Hepatocyte (in vitro differentiated cells): Measurements from ENCODE around the gene TM6SF1. TPM values are rescaled to one million over a fixed set of nuclear protein-coding genes. Genes with fewer than 3 reads are reported as not detected.

Source experiments
- microRNA-seq: library from miRNA; unstranded; fragments of <30 nt; microRNA quantifications from one replicate; pipeline ENCODE4, GENCODE V29; 2017
- polyA plus RNA-seq: library from polyadenylated mRNA; unstranded; fragments of >200 nt; fragmentation: Nextera tagmentation; extraction: Ambion mirVana; gene quantifications from 2 replicates; pipeline ENCODE4 v1.2.1, GENCODE V29; 2016
- small RNA-seq: library from RNA; depleted of rRNA; stranded (forward); fragments of <200 nt; gene quantifications from one replicate; pipeline ENCODE3, GENCODE V24; 2014
- total RNA-seq: library from RNA; depleted of rRNA; stranded (reverse); fragments of >200 nt; gene quantifications from 2 replicates; pipeline ENCODE4 v1.2.3, GENCODE V29; 2014

TM6SF1 gene
- total and polyA plus RNA-seq, 2 experiments from 2014 or later: 0.20 to 0.35 TPM

Small RNA genes lying within 50 kb of the gene (microRNA-seq; reads per million reads assigned to microRNA genes)
- gene MIR4515: not detected

Small RNA genes lying within 50 kb of the gene (small RNA-seq; reads per million reads assigned to genes)
- not detected for gene MIR4515

Other genes starting within 250 kb of the TM6SF1 start
- gene HOMER2, start 154.9 kb upstream of the TM6SF1 start, total RNA-seq: 11.8 and 14.5 TPM in 2 replicates
- 5.9 and 7.7 TPM in 2 replicates for gene HOMER2, start 154.9 kb upstream of the TM6SF1 start, polyA plus RNA-seq
- 45.9 and 64.1 TPM in 2 replicates for gene RAMAC, start 121.4 kb upstream of the TM6SF1 start, total RNA-seq
- gene RAMAC, start 121.4 kb upstream of the TM6SF1 start, polyA plus RNA-seq: 55.5 and 64.2 TPM in 2 replicates
- 7.5 and 12.2 TPM in 2 replicates for gene C15orf40, start 96.0 kb upstream of the TM6SF1 start, total RNA-seq
- 29.1 and 31.4 TPM in 2 replicates for gene C15orf40, start 96.0 kb upstream of the TM6SF1 start, polyA plus RNA-seq
- gene BTBD1, start 40.4 kb upstream of the TM6SF1 start, total RNA-seq: 91.0 and 93.0 TPM in 2 replicates
- 42.2 and 43.8 TPM in 2 replicates for gene BTBD1, start 40.4 kb upstream of the TM6SF1 start, polyA plus RNA-seq
- 35.7 and 50.6 TPM in 2 replicates for gene HDGFL3, start 100.2 kb downstream of the TM6SF1 start, total RNA-seq
- gene HDGFL3, start 100.2 kb downstream of the TM6SF1 start, polyA plus RNA-seq: 26.6 and 31.3 TPM in 2 replicates
- 13.5 and 24.3 TPM in 2 replicates for gene BNC1, start 177.0 kb downstream of the TM6SF1 start, total RNA-seq
- gene BNC1, start 177.0 kb downstream of the TM6SF1 start, polyA plus RNA-seq: 22.1 and 23.1 TPM in 2 replicates